CD4-positive, alpha-beta T cell (primary cell): ENCODE data around the gene KRTAP5-7. TPM values are rescaled to one million over a fixed set of nuclear protein-coding genes. Genes with fewer than 3 reads are reported as not detected.

ENCODE experiments used
- ATAC-seq: fragments of 200-7000 bp; cut with Tn5 transposase; one replicate; pipeline ENCODE4 v1.10.0; 2022; ENCODE audit warnings: mild to moderate bottlenecking; ENCODE audit not compliant: poor library complexity
- CTCF ChIA-PET: fragments of 350-600 bp; sonication (Branson Sonifier 250); formaldehyde crosslinking; loops from one replicate; lab custom pipeline; 2021; ENCODE audit warnings: antibody characterized with exemption, inconsistent platforms; lab: Charles Lee
- POLR2A ChIA-PET: fragments of 350-600 bp; sonication (Branson Sonifier 250); formaldehyde crosslinking; loops from one replicate; lab custom pipeline; 2021; ENCODE audit warnings: antibody characterized with exemption, inconsistent platforms; lab: Charles Lee
- DNase-seq, 14 experiments: peaks; one replicate each; pipeline ENCODE4 v3.0.0-alpha.2; 2013 to 2020; ENCODE audit warnings: mixed read lengths in 2 of 14
- H3K27ac ChIP-seq, 2 donors: one replicate each; pipeline versions ENCODE4 v1.5.1 to v1.7.0; 2013; ENCODE audit warnings: low read length in 2 of 2, low read depth in 1 of 2, mild to moderate bottlenecking in 1 of 2
- H3K27me3 ChIP-seq, 2 experiments: 1 replicate in 1 of 2; 2 replicates in 1 of 2; pipeline versions ENCODE4 v1.6.1 to v1.7.0; 2013; ENCODE audit warnings: low read length in 2 of 2, control low read depth in 1 of 2, mild to moderate bottlenecking in 1 of 2, moderate library complexity in 1 of 2; ENCODE audit not compliant: insufficient read depth in 2 of 2, control insufficient read depth in 1 of 2
- H3K36me3 ChIP-seq: one replicate; pipeline ENCODE4 v1.6.1; 2013; ENCODE audit warnings: low read length, control low read depth; ENCODE audit not compliant: insufficient read depth
- H3K4me1 ChIP-seq: one replicate; pipeline ENCODE4 v1.6.1; 2013; ENCODE audit warnings: low read length, control low read depth; ENCODE audit not compliant: insufficient read depth
- H3K4me3 ChIP-seq: one replicate; pipeline ENCODE4 v1.5.1; 2013; ENCODE audit warnings: mild to moderate bottlenecking, low read length, moderate library complexity
- H3K9me3 ChIP-seq, 2 experiments: 1 replicate in 1 of 2; 2 replicates in 1 of 2; pipeline versions ENCODE4 v1.6.1 to v1.7.0; 2013; ENCODE audit warnings: low read length in 2 of 2, mild to moderate bottlenecking in 2 of 2, control low read depth in 1 of 2, moderate library complexity in 1 of 2; ENCODE audit not compliant: control insufficient read depth in 1 of 2, insufficient read depth in 1 of 2
- H3K27ac Mint-ChIP-seq: one replicate; pipeline ENCODE4 v1.8.0; 2020; ENCODE audit warnings: mixed read lengths
- H3K27me3 Mint-ChIP-seq: one replicate; pipeline ENCODE4 v1.8.0; 2021; ENCODE audit warnings: mixed read lengths
- H3K36me3 Mint-ChIP-seq: one replicate; pipeline ENCODE4 v1.8.0; 2021; ENCODE audit warnings: low read depth, mixed read lengths
- H3K4me1 Mint-ChIP-seq: one replicate; pipeline ENCODE4 v1.8.0; 2021; ENCODE audit warnings: low read depth, mixed read lengths
- H3K4me3 Mint-ChIP-seq: one replicate; pipeline ENCODE4 v1.8.0; 2020; ENCODE audit warnings: mild to moderate bottlenecking, mixed read lengths
- H3K9me3 Mint-ChIP-seq: one replicate; pipeline ENCODE4 v1.8.0; 2020; ENCODE audit warnings: mixed read lengths
- CTCF ChIP-seq: fragments of 200-600 bp; IDR thresholded peaks from one replicate; pipeline ENCODE4 v1.8.0; 2022; ENCODE audit warnings: antibody characterized with exemption, mild to moderate bottlenecking
- intact Hi-C, 2 experiments: fragments of 100-400 bp; cut with DNase I in 1 of 2; cut with micrococcal nuclease in 1 of 2; formaldehyde crosslinking; loops; one replicate each; pipeline versions ENCODE4 v1.15.1 to v1.9.0; 2023 to 2025; cut with DNase I, micrococcal nuclease
- total RNA-seq, 174 experiments: library from RNA in 2 of 174; stranded (reverse) in 2 of 174; gene quantifications; one replicate each; pipeline ENCODE4 v1.2.3 and lab custom pipeline; 2021 to 2026

Gene KRTAP5-7
- total RNA-seq, 2 experiments from 2014 or later = not detected

GRCh38 chr11:71481101-71481960 is 45.7 kb upstream of the KRTAP5-7 start:
- H3K27ac ChIP-seq = no peak overlapping the region
- ChIA-PET CTCF (interaction anchor here (0.7 kb wide), 1 partner anchor 8 kb away, joined by 4 read pairs; no protein-coding TSS in a partner anchor), POLR2A (no interaction called here)
- no peaks in the 10 kb centered on the region for H3K4me1 ChIP-seq
- no peak for TF ChIP-seq CTCF
- intact Hi-C loops = no loop called here
- Mint-ChIP-seq H3K4me1 (no peaks in the 10 kb centered on the region), H3K9me3 (no peaks in the 10 kb centered on the region), H3K4me3 (no peak overlapping the region), H3K36me3 (peaks cover 86% of the 10 kb centered on the region), H3K27ac (no peak overlapping the region), H3K27me3 (no peaks in the 10 kb centered on the region)
- DNase-seq (no peak), ATAC-seq (no peak)
- peaks cover 92% of the 10 kb centered on the region for H3K36me3 ChIP-seq
- H3K27me3 ChIP-seq = no peaks in the 10 kb centered on the region
- H3K4me3 ChIP-seq = no peak overlapping the region
- H3K9me3 ChIP-seq = no peaks in the 10 kb centered on the region

DNA sequence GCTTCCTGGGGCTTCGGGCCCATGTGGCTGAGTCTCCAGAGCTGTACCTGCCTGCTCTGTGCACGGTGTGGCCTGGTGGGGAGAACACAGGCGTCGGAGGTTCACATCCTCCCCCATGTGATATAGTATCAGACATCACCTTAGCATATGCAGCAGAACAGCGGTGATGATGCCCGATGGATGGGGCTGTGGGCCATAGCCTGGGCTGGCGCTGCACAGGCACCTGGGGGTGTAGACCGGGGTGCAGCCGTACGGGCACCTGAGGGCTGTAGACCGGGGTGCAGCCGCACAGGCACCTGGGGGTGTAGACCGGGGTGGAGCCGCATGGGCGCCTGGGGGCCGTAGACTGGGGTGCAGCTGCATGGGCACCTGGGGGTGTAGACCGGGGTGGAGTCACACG is 44.9 kb upstream of the KRTAP5-7 start:
- TF ChIP-seq CTCF = no peak
- Mint-ChIP-seq H3K27ac (no peak overlapping the region), H3K4me3 (no peak overlapping the region), H3K36me3 (peaks cover 85% of the 10 kb centered on the region), H3K27me3 (no peaks in the 10 kb centered on the region), H3K9me3 (no peaks in the 10 kb centered on the region), H3K4me1 (no peaks in the 10 kb centered on the region)
- ChIA-PET POLR2A (no interaction called here), CTCF (no interaction called here)
- DNase-seq (no peak), ATAC-seq (no peak)
- Histone ChIP-seq H3K4me3 (no peak overlapping the region), H3K27me3 (no peaks in the 10 kb centered on the region), H3K27ac (no peak overlapping the region), H3K36me3 (peaks cover 86% of the 10 kb centered on the region), H3K4me1 (no peaks in the 10 kb centered on the region), H3K9me3 (no peaks in the 10 kb centered on the region)
- intact Hi-C loops = no loop called here

DNA sequence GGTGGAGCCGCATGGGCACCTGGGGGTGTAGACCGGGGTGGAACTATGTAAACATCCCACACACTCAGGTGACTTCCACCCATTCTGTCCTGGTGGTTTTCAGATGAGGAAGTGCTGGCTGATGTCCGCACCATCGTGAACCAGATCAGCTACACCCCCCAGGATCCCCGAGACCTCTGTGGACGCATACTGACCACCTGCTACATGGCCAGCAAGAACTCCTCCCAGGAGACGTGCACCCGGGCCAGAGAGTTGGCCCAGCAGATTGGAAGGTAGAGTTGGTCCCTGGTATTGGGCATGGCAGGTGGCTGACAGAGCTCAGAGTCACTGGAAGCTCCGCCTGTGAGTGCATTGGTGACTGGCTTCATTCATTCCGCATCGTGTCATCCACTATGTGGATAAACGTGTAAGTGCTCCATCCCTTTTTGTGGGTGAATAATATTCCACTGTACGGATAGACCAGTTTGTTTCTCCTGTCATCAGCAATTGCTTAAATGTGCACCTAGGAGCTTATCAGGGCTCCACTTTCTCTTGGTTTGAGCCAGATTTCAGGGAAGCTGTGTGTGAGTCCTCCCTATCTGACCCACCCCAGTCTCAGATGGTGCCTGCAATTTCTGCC is 44.2 kb upstream of the KRTAP5-7 start:
- Histone ChIP-seq H3K4me1 (no peaks in the 10 kb centered on the region), H3K9me3 (no peaks in the 10 kb centered on the region), H3K4me3 (no peak overlapping the region), H3K27ac (no peak overlapping the region), H3K36me3 (peaks cover 83% of the 10 kb centered on the region), H3K27me3 (no peaks in the 10 kb centered on the region)
- Mint-ChIP-seq H3K36me3 (peaks cover 85% of the 10 kb centered on the region), H3K27me3 (no peaks in the 10 kb centered on the region), H3K27ac (no peak overlapping the region), H3K4me1 (no peaks in the 10 kb centered on the region), H3K9me3 (no peaks in the 10 kb centered on the region), H3K4me3 (no peak overlapping the region)
- CTCF ChIA-PET = no interaction called here
- POLR2A ChIA-PET = no interaction called here
- no peak for DNase-seq
- no peak for TF ChIP-seq CTCF
- no peak for ATAC-seq
- intact Hi-C loops = no loop called here
